Activated T-helper 1 cell treated with Interleukin-2 at 50 U/mL for 16 hours (primary cell): ENCODE results near the gene HRAS.

ENCODE experiments used
- DNase-seq: peaks from one replicate; pipeline ENCODE4 v3.0.0-alpha.2; 2020; ENCODE audit warnings: low read depth

The HRAS gene

GRCh38 chr11:567011-567628 is 31.7 kb upstream of the HRAS start:
- DNase-seq = no peak

- no peak for DNase-seq
Observed at GRCh38 chr11:565921-566509, 30.6 kb upstream of the HRAS start.

- DNase-seq = no peak
Observed at GRCh38 chr11:563812-564578, 28.6 kb upstream of the HRAS start.

GRCh38 chr11:563066-563811 is 27.9 kb upstream of the HRAS start:
- DNase-seq = no peak

DNA sequence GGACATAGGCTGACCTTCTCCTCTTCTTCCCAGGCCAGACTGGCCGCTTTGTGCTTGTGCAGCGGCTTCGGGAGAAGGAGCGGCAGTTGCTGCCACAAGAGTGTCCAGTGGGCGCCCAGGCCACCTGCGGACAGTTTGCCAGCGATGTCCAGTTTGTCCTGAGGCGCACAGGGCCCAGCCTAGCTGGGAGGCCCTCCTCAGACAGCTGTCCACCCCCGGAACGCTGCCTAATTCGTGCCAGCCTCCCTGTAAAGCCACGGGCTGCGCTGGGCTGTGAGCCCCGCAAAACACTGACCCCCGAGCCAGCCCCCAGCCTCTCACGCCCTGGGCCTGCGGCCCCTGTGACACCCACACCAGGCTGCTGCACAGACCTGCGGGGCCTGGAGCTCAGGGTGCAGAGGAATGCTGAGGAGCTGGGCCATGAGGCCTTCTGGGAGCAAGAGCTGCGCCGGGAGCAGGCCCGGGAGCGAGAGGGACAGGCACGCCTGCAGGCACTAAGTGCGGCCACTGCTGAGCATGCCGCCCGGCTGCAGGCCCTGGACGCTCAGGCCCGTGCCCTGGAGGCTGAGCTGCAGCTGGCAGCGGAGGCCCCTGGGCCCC is 26.8 kb upstream of the HRAS start:
- DNase-seq = no peak

- DNase-seq = no peak
Observed at GRCh38 chr11:561148-562003, 26.0 kb upstream of the HRAS start.

- DNase-seq = peak; percentile 97
Observed at GRCh38 chr11:560305-561147, 25.1 kb upstream of the HRAS start, which contains the start of the genes LMNTD2 and RASSF7. TSS of gene LMNTD2 (minus strand) at chr11:560738. CDS start at chr11:560716, 22 bp downstream. TSS of gene RASSF7 (plus strand) at chr11:560970. CDS start at chr11:561769, 799 bp downstream.

- DNase-seq = no peak
Observed at GRCh38 chr11:559712-560304, 24.4 kb upstream of the HRAS start.

GRCh38 chr11:559020-559620 is 23.7 kb upstream of the HRAS start:
- no peak for DNase-seq

DNA sequence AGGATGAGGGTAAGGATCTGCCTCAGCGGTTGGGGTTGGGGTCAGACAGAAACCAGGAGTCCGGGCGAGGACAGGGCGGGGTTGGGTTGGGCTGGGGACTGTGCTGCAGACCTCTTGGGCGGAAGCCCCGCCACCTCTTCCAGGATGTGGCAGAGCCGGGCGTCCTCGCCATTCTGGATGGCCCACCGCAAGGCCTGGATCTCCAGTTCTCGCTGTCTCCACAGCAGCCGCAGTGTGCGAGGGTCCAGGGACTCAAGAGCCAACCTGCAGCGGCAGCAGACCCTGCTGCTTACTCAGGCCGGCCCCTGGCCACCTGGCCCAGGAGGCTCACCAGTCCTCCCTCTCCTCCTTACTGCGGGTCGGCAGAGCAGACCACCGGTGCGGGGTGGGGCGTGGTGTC is 23.1 kb upstream of the HRAS start:
- no peak for DNase-seq

DNA sequence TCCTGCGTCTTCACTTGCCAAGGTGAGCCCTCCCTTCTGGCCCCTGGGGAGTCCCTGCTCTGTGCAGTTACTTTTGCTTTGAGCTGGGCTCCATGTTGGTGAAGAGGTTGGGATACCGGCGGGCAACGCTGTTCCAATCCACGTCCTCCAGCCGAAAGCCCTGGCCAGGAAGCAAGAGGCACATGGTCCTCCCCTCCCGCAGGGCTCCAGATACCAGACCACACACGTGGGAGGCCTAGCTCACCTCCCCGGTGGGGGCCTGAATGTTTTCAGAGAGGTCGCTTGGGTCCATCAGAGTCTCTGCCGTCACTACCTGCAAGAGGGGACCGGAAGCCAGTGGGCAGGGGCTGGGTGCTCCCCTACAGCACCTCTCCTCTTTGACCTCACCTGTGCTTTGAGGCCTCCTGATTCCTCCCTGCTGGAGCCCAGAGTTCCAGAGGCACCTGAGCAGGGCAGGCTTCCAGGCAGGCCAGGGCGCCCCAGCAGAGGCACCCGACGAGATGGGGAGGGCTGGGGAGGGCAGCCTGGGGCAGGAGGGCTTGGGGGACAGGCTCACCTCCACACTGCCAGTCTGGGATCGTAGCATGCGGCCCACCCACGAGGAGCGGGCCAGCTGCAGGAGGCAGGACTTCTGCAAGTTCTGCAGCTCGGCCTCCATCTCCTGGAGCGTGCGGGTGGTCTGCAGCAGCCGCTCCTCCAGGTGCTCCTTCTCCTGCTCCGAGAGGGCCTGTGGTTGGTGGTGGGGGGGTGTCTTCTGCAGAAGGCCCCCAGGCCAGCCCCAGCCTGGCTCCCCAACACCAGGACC is 22.2 kb upstream of the HRAS start:
- DNase-seq = no peak

- no peak for DNase-seq
Observed at GRCh38 chr11:556662-557256, 21.4 kb upstream of the HRAS start.

DNA sequence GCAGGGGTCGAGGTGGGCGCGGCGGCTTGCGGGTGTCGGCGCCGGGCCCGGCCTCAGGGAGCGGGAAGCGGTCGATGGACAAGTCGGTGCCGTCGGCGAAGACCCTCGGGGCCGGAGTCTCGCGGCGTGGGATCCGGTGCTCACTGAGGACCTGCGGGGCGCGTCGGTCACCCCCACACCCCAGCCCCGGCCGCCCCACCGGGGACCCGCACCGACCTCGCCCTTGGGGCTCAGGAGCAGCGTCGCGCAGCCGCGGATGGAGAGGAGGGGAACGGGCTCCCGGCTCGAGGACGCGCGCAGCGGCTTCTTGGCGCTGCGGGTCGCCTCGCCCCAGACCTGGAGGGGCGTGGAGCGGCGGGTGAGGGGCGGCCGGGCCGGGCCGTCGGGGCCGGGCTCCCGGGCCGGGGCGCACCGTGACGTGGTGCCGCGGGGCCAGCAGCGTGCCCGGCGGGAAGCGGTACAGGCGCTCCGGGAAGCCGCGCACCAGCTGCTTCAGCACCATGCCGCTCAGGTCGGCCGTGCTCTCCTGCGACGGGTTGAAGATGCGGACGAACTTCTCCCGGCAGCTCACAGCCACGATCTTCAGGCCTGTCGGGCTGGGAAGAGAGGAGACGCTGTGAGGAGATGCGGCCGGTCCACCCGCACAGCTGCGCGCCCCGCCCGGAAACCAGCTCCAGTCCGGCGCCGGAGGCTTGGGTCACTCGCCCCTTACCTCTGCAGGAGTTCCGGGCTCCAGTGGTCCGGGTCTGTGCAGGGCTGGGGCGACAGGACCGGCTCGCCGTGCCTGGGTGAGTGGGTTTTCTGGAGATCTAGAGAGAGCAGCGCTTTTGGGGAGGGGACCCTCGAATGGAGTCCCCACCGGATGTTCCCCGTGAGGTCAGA is 20.6 kb upstream of the HRAS start:
- no peak for DNase-seq

DNA sequence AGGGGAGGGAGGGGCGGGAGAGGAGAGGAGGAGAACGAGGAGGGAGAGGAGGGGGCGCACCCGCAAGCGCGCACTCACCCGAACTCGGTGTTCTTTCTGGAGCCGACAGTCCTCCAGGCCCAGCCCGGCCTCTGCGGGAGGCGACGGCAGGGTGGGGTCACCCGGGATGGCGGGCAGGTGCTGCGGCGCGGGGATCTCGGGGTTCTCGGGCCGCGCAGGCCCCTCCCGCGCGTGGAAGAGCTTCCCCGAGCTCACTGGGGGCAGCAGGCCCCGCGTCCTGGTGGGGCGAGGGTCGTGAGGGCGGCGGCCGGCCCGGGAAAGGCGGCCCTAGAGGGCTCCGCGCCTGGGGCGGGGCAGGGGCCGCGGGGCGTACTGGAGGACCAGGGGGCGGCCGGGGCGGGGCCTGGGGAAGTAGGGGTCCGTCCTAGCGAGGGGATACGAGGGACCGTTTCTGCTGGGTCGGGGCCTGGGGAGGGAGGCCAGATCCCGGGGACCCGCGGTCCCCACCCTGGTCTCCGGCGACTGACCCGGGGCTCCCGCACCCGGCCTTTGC is 19.9 kb upstream of the HRAS start:
- DNase-seq = no peak

GRCh38 chr11:554428-555226 is 19.3 kb upstream of the HRAS start:
- DNase-seq = peak; percentile 72

- no peak for DNase-seq
Observed at GRCh38 chr11:553988-554340, 18.6 kb upstream of the HRAS start.
